Karpas-422 (cell line): ENCODE results near the gene BRINP2. TPM values are rescaled to one million over a fixed set of nuclear protein-coding genes. Genes with fewer than 3 reads are reported as not detected.

Source experiments
- DNase-seq: peaks from one replicate; pipeline ENCODE4 v3.0.0-alpha.2; 2015
- H2AFZ ChIP-seq: fragments of 200-600 bp; sonication (generic); 2 replicates; pipeline ENCODE4 v1.6.1; 2014; ENCODE audit warnings: antibody characterized with exemption, low read length, mixed read lengths
- H3K27ac ChIP-seq: fragments of 200-600 bp; sonication (generic); 2 replicates; pipeline ENCODE4 v1.5.1; 2014; ENCODE audit warnings: mild to moderate bottlenecking, low read length, moderate library complexity
- H3K27me3 ChIP-seq: fragments of 200-600 bp; sonication (generic); 2 replicates; pipeline ENCODE4 v1.6.1; 2014; ENCODE audit warnings: low read length, mixed read lengths
- H3K36me3 ChIP-seq: fragments of 200-600 bp; sonication (generic); 2 replicates; pipeline ENCODE4 v1.6.1; 2014; ENCODE audit warnings: low read length, mixed read lengths; ENCODE audit not compliant: insufficient read depth
- H3K4me1 ChIP-seq: fragments of 200-600 bp; sonication (generic); 2 replicates; pipeline ENCODE4 v1.6.1; 2014; ENCODE audit warnings: mild to moderate bottlenecking, low read length, mixed read lengths
- H3K4me2 ChIP-seq: fragments of 200-600 bp; sonication (generic); 2 replicates; pipeline ENCODE4 v1.6.1; 2014; ENCODE audit warnings: low read length, low read depth, mild to moderate bottlenecking; ENCODE audit not compliant: poor library complexity, severe bottlenecking
- H3K4me3 ChIP-seq: fragments of 200-600 bp; sonication (generic); 2 replicates; pipeline ENCODE4 v1.5.1; 2014; ENCODE audit warnings: mild to moderate bottlenecking, antibody characterized with exemption, low read length, mixed read lengths
- H3K79me2 ChIP-seq: fragments of 200-600 bp; sonication (generic); 2 replicates; pipeline ENCODE4 v1.6.1; 2014; ENCODE audit warnings: mild to moderate bottlenecking, low read length, mixed read lengths
- H3K9ac ChIP-seq: fragments of 200-600 bp; sonication (generic); 2 replicates; pipeline ENCODE4 v1.6.0; 2014; ENCODE audit warnings: low read length
- H3K9me2 ChIP-seq: fragments of 200-600 bp; sonication (generic), shearing (Covaris generic); replicated peaks from 2 replicates; pipeline ENCODE4 v1.6.0; 2014; ENCODE audit warnings: mild to moderate bottlenecking, low read length, moderate library complexity; ENCODE audit not compliant: insufficient read depth
- H3K9me3 ChIP-seq: fragments of 300-700, 200-600 bp; sonication (generic); 2 replicates; pipeline ENCODE4 v1.6.1; 2014; ENCODE audit warnings: low read length, mixed read lengths
- H4K20me1 ChIP-seq: fragments of 200-600 bp; sonication (generic); 2 replicates; pipeline ENCODE4 v1.6.1; 2014; ENCODE audit warnings: mild to moderate bottlenecking, antibody characterized with exemption, low read length, low read depth; ENCODE audit not compliant: insufficient read depth
- total RNA-seq: library from RNA; depleted of rRNA; stranded (reverse); fragments of >200 nt; shearing (Covaris generic); gene quantifications from 2 replicates; pipeline ENCODE4 v1.2.3, GENCODE V29; 2014; ENCODE audit warnings: low replicate concordance

Gene BRINP2
- total RNA-seq, 1 experiment from 2014 or later: not detected

DNA sequence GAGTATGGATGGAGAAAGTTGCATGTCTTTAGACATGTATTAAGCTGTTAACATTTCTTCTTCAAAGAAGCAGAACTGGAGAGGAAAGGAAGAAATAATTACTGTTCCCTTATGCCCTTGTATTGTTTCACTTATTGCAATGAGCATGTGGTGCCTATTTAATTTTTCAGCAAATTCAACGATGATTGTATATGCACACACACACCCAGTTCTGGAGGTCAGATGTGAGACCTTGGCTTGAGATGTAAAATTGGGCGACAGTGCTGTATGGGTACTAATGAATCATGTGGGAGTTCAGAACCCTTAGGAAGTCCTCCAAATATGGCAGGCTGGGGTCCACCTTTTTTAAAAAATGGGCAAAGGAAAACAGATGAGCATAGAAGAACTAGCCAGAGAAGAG, 27.5 kb downstream of the BRINP2 start:
- Histone ChIP-seq H2AFZ (no peak overlapping the region), H3K4me3 (no peak overlapping the region), H3K79me2 (no peaks in the 10 kb centered on the region), H3K4me2 (no peak overlapping the region), H3K27ac (no peak overlapping the region), H3K9me2 (no peaks in the 10 kb centered on the region), H4K20me1 (no peaks in the 10 kb centered on the region), H3K27me3 (no peaks in the 10 kb centered on the region), H3K9ac (no peak overlapping the region), H3K36me3 (no peaks in the 10 kb centered on the region), H3K9me3 (no peaks in the 10 kb centered on the region), H3K4me1 (no peaks in the 10 kb centered on the region)
- no peak for DNase-seq

DNA sequence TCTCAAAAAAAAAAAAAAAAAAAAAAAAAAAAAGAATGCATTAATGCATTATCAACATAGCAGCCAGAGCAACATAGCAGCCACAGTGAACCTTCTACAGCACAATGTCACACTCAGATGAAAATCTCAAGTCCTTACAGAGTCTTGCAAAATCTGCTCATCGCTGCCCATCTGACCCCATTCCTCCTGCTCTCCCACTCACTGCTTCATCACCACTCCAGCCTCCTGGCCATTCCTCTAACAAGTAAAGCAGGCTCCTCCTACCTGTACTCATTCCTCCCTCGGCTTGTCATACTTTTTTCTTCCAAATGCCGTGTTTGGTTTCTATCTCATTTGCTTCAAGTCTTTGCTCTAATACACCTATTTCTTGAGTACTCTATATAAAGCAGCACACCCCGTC, 29.5 kb downstream of the BRINP2 start:
- Histone ChIP-seq H3K4me1 (no peaks in the 10 kb centered on the region), H3K4me3 (no peak overlapping the region), H2AFZ (no peak overlapping the region), H3K36me3 (no peaks in the 10 kb centered on the region), H3K79me2 (no peaks in the 10 kb centered on the region), H3K9me2 (no peaks in the 10 kb centered on the region), H3K9ac (no peak overlapping the region), H3K9me3 (no peaks in the 10 kb centered on the region), H3K27me3 (no peaks in the 10 kb centered on the region), H3K27ac (no peak overlapping the region), H3K4me2 (no peak overlapping the region), H4K20me1 (no peaks in the 10 kb centered on the region)
- DNase-seq: no peak

DNA sequence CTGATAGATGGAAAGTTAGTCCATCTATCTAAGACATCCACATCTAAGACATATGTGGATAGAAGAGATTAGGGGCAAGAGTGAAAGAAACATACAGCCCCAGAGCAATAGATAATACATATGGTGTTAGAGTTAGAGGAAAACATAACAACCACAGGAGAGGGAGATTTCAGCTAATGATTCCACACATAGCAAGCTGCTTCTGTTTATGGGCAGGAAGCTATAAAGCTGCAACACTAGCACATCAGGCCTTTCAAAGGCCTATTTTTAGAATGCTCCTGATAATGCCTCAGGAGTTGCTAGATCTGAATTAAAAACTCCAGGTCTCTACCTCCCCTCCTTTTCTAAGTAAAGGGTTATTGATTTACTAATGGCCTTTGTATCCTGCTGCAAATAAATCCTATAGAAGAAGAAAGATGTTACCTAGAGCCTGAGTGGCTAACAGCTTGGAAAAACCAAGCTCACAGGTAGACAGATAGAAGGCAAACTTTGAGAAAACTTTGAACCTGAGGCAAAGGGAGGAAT, 36.1 kb downstream of the BRINP2 start:
- H3K36me3 ChIP-seq: no peaks in the 10 kb centered on the region
- no peak overlapping the region for H3K9ac ChIP-seq
- no peaks in the 10 kb centered on the region for H3K79me2 ChIP-seq
- no peaks in the 10 kb centered on the region for H3K27me3 ChIP-seq
- no peak overlapping the region for H3K4me2 ChIP-seq
- no peak for DNase-seq
- H3K9me2 ChIP-seq: no peaks in the 10 kb centered on the region
- no peaks in the 10 kb centered on the region for H4K20me1 ChIP-seq
- H3K4me3 ChIP-seq: no peak overlapping the region
- H3K4me1 ChIP-seq: no peaks in the 10 kb centered on the region
- H3K27ac ChIP-seq: no peak overlapping the region
- H2AFZ ChIP-seq: no peak overlapping the region
- H3K9me3 ChIP-seq: no peaks in the 10 kb centered on the region

DNA sequence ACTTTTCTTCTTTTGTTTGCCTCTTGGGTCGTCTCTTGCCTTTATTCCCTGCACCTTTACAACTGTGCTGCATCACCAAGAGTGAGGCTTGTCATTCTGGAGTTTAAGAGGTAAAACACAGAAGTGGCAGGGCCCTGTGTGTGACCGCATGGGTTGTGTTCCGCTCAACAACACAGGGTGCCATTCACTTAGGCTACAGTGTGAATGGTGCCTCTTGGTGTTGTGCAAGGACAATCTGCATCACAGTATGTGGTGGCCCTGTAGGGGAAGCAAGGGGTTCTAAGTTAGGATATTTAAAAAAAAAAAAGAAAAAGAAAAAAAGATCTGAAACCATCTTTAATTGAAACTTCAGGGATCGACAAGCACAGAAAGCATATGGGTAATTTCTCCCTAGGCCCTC, 38.2 kb downstream of the BRINP2 start:
- no peak for DNase-seq
- H3K4me1 ChIP-seq: no peaks in the 10 kb centered on the region
- H3K27me3 ChIP-seq: no peaks in the 10 kb centered on the region
- H3K27ac ChIP-seq: no peak overlapping the region
- no peak overlapping the region for H3K4me2 ChIP-seq
- H3K79me2 ChIP-seq: no peaks in the 10 kb centered on the region
- H3K9ac ChIP-seq: no peak overlapping the region
- H4K20me1 ChIP-seq: no peaks in the 10 kb centered on the region
- no peaks in the 10 kb centered on the region for H3K9me3 ChIP-seq
- no peaks in the 10 kb centered on the region for H3K36me3 ChIP-seq
- H3K4me3 ChIP-seq: no peak overlapping the region
- H2AFZ ChIP-seq: no peak overlapping the region
- H3K9me2 ChIP-seq: no peaks in the 10 kb centered on the region

DNA sequence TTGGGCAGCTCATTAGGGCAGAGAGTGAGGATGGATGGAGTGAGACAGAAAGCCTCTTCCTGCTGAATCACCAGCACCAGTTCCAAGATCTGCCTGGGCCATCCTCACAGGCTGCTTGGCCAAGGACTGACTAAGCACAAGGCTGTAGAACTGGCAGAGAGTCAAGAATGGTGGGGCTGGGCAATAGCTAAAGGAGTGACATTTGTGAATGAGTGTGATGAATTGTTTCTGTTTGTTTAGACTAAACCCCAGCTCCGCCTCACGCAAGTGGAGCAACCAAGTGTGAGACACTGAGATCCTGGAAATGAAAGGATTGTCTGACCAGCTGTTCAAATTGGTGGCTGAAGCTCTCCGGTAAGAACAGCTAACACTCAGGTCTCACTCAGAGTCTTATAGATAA, 38.6 kb downstream of the BRINP2 start:
- no peaks in the 10 kb centered on the region for H3K9me3 ChIP-seq
- no peaks in the 10 kb centered on the region for H3K9me2 ChIP-seq
- H3K4me1 ChIP-seq: no peaks in the 10 kb centered on the region
- no peak overlapping the region for H3K27ac ChIP-seq
- DNase-seq: no peak
- H2AFZ ChIP-seq: no peak overlapping the region
- no peaks in the 10 kb centered on the region for H3K79me2 ChIP-seq
- H3K27me3 ChIP-seq: no peaks in the 10 kb centered on the region
- no peak overlapping the region for H3K4me3 ChIP-seq
- H4K20me1 ChIP-seq: no peaks in the 10 kb centered on the region
- no peak overlapping the region for H3K9ac ChIP-seq
- H3K4me2 ChIP-seq: no peak overlapping the region
- no peaks in the 10 kb centered on the region for H3K36me3 ChIP-seq

DNA sequence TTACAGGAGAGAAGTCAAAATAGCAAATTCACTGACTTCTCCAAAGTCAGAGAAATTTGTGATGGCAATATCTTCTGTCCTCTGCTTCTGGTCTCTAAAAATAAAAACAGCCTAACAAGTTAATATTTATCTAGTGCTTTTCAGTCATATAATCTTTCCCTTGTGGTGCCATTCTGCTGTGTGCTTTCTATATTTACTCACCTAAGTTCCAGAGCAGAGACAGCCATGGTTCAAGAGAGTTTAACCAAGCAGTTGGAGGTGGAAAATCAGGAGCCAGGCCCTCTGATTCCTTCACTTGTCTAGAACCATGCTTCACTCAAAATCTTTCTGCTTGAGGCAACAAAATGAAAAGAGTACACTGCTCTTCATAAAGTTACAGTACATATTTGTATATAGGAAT, 39.3 kb downstream of the BRINP2 start:
- Histone ChIP-seq H3K9ac (no peak overlapping the region), H3K27me3 (no peaks in the 10 kb centered on the region), H3K27ac (no peak overlapping the region), H3K9me2 (no peaks in the 10 kb centered on the region), H3K4me1 (no peaks in the 10 kb centered on the region), H3K36me3 (no peaks in the 10 kb centered on the region), H3K4me3 (no peak overlapping the region), H4K20me1 (no peaks in the 10 kb centered on the region), H3K9me3 (no peaks in the 10 kb centered on the region), H3K4me2 (no peak overlapping the region), H3K79me2 (no peaks in the 10 kb centered on the region), H2AFZ (no peak overlapping the region)
- DNase-seq: no peak

DNA sequence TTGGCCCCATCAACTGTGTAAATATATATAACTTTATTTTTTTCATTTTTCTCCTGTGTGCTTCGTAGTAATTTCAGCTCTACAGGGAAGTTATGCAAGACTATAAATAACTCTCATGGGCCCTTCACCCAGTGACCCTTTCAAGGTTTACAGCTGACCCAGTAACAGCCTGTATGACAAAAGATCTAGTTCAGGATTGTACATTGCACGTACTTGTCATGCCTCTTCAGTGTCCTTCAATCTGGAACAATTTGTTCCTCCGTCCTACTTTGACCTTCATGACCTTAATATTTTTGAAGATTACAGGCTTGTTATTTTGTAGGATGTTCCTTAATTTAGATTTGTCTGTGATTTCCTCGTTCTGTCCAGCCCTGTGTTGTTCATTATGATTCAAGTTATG, 40.5 kb downstream of the BRINP2 start:
- no peaks in the 10 kb centered on the region for H3K27me3 ChIP-seq
- H3K9me3 ChIP-seq: peaks cover 2% of the 10 kb centered on the region; the same call in 1 of the 2 replicates
- no peaks in the 10 kb centered on the region for H3K4me1 ChIP-seq
- no peaks in the 10 kb centered on the region for H4K20me1 ChIP-seq
- no peak overlapping the region for H3K4me2 ChIP-seq
- no peak overlapping the region for H3K27ac ChIP-seq
- no peaks in the 10 kb centered on the region for H3K79me2 ChIP-seq
- no peak overlapping the region for H2AFZ ChIP-seq
- H3K9ac ChIP-seq: no peak overlapping the region
- H3K9me2 ChIP-seq: no peaks in the 10 kb centered on the region
- no peaks in the 10 kb centered on the region for H3K36me3 ChIP-seq
- H3K4me3 ChIP-seq: no peak overlapping the region
- DNase-seq: no peak

DNA sequence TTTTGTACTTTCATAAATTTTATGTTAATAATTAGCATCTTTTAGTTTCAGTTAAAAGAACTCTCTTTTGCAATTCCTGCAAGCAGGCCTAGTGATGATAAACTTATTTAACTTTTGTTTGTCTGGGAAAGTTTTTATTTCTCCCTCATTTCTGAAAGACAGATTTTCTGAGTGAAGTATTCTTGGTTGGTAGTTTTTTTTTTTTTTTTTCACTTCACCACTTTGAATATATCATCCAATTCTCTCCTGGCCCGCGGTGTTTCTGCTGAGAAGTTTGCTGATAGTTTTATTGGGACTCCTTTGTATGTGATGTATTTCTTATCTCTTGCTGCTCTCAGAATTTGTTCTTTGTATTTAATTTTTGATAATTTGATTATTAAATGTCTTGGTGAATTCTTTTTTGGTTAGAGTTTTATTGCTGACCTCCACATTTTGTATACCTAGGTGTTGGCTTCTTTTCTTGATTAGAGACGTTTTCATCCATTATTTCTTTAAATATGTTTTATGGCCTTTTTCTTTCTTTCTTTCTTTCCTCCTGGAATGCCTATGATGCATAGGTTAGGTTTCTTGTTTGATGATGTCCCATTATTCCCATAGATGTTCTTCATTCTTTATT, 45.9 kb downstream of the BRINP2 start:
- Histone ChIP-seq H3K9ac (no peak overlapping the region), H3K9me3 (peaks cover 9% of the 10 kb centered on the region), H3K27me3 (no peaks in the 10 kb centered on the region), H2AFZ (no peak overlapping the region), H3K79me2 (no peaks in the 10 kb centered on the region), H3K4me3 (no peak overlapping the region), H3K4me2 (no peak overlapping the region), H3K27ac (no peak overlapping the region), H3K36me3 (no peaks in the 10 kb centered on the region), H3K4me1 (no peaks in the 10 kb centered on the region), H3K9me2 (no peaks in the 10 kb centered on the region), H4K20me1 (no peaks in the 10 kb centered on the region)
- no peak for DNase-seq
